Measurements from ENCODE around the gene SPTAN1. TPM values are rescaled to one million over a fixed set of nuclear protein-coding genes. Genes with fewer than 3 reads are reported as not detected.
"Not testable (repeated sequence)": the region's sequence is repeated elsewhere in the genome, so short reads cannot be mapped to it uniquely, and the experiment has no call there.

The SPTAN1 gene
- polyA plus RNA-seq, 5 donors: 239 to 343 (median 288) TPM

DNA sequence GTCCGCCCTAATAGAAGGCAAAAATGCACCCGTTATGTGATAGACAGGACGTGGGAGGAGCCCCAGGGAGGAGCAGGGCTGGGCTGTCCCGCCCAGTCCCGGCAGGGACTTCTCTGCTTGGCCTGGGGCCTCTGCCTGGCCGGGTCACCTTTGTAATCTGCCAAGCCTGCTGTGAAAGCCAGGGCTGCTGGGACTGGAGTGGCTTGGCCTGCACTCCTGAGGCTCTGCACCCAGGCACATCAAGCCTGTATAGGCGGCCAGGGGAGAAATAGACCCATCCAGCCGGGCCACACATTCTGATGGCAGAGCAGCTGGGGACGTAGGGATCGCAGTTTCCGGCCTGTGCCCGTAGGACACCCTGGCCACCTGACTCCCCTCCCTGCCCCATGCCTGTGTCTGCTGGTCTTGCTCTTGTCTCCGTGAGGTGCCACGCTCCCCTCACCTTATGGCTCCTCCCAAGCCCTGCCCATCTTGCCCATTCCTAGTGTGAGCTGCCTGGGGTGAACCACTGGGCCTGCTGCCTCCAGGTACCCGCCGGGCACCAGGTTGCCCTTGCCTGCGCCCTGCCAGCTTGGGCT is 76.2 kb downstream of the SPTAN1 start:
- no peak for DNase-seq

DNA sequence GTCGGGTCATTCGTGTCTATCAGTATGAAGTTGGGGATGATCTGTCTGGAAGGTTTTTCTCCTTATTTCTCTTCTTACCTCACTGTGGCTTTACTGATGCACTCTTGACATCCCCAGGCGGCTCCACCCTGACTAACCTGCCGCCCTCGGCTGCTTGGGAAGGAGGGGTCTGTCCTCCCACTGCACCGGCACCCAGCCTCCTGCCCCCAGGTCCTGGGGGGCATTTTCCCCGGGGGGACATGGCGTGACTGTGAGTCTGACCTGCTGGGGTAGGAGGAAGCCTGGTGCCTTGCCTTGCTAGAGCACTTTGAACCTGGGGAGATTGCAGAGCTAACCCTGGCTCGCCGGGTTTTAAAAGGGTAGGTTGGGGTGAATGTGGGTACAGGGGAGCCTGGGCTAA is 76.7 kb downstream of the SPTAN1 start:
- DNase-seq: no peak

DNA sequence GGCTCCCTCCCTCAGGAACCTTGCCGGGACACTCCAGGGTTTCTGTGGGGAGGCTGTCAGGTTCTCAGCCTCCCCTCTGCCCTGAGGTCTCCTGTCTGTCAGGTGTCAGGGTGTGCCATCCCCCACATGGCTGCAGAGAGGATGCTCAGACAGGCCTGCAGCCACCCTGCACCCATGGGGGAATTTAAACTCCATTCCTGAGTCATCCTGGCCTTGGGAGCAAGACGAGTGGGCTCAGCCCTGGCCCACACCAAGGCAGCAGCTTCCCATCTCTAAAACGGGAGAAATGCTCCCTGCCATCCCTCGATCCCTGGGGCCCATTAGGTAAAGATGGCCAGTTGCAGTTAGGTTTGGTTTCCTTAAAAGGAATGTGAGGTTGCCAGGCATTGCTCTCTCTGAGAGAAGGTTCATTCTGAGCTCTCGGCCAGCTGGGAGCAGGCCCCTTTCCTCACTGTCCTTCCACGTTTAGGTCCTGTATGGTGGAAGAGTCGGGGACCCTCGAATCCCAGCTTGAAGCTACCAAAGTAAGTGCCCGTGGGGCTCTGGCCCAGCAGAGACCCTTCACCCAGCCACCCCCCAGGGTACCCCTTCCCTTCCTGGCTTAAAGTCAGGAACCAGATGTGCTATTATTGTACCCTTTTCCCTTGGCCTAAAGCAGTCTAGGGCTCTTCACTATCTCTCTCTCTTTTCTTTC is 77.6 kb downstream of the SPTAN1 start:
- DNase-seq: no peak

DNA sequence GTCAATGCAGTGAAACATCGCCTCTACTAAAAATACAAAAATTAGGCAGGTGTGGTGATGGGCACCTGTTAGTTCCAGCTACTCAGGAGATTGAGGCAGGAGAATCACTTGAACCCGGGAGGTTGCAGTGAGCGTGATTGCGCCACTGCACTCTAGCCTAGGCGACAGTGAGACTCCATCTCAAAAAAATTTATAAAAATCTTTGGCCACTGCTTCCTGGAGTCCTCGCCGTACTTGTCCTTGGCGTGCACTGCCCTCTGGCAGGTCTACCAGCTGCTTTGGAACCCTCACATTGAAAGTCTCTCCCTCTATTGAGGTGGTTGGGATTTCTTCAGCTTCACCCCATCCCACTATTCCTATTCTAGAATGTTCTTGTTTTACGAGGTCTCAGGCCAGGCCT is 79.2 kb downstream of the SPTAN1 start:
- no peak for DNase-seq

DNA sequence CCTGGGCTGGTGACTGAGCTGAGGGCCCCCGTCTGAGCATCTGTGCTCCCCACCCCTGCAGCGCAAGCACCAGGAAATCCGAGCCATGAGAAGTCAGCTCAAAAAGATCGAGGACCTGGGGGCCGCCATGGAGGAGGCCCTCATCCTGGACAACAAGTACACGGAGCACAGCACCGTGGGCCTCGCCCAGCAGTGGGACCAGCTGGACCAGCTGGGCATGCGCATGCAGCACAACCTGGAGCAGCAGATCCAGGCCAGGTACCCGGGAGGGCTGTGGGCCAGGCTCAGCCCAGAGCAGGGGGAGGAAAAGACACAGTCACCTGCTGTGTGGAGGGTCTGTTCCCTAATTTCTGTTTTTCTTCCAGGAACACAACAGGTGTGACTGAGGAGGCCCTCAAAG is 79.7 kb downstream of the SPTAN1 start:
- no peak for DNase-seq

DNA sequence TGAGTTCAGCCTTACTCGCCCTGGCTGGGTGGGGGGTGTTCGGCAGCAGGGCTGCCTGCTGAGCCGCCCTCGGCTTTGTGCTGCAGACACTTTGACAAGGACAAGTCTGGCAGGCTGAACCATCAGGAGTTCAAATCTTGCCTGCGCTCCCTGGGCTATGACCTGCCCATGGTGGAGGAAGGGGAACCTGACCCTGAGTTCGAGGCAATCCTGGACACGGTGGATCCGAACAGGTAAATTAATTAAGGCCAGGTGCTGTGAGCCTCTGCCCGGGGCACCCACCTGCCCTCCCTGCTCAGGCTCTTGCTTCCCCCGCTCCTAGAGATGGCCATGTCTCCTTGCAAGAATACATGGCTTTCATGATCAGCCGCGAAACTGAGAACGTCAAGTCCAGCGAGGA is 80.1 kb downstream of the SPTAN1 start:
- no peak for DNase-seq

DNA sequence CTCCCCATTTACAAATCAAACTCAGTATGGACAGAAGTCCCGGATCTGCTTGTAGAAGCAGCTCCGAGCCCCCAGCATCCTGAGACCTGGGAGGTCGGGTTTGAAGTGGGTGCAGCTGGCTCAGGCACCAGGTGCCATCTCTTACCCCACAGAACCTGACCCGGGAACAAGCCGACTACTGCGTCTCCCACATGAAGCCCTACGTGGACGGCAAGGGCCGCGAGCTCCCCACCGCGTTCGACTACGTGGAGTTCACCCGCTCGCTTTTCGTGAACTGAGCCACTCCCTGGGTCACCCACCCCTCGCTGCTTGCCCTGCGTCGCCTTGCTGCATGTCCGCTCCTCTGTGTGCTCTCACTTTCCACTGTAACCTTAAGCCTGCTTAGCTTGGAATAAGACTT is 80.7 kb downstream of the SPTAN1 start:
- DNase-seq: no peak

DNA sequence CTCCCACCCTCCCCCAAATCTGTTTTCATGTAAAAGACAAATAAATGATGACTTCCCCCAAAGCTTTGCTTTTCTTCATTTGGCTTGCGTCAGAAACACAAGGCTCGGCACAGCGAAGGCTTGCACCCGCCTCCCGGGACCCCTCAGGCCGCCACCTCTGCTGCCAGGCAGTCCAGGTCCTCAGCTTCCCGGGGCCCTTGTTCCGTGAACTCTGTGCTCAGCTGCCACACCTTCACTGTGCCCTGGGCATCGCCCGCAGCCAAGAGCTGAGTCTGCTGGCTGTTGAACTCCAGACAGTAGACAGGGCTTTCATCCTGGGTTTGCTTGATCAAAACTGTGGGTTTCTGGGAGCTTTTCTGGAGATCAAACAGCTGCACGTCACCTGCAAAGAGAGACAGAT is 81.2 kb downstream of the SPTAN1 start:
- DNase-seq: no peak

DNA sequence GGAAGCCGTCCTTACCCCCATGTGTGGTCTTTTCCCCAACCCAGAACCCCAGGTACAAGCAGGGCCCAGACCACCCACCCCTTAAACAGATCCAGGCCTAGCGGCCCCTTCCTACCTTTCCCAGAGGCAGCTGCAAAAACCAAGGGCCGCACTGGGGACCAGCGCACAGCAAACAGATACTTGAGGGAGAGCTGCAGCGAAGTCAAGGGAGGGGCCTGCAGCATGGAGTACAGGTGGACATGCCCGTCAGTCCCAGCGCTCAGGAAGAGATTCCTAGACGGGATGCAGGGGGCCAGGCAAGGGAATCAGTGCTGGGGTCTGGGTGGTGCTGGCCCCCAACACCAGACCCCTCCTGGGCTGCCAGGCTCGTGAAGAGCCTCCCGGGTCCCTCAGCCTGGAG is 81.7 kb downstream of the SPTAN1 start:
- no peak for DNase-seq

DNA sequence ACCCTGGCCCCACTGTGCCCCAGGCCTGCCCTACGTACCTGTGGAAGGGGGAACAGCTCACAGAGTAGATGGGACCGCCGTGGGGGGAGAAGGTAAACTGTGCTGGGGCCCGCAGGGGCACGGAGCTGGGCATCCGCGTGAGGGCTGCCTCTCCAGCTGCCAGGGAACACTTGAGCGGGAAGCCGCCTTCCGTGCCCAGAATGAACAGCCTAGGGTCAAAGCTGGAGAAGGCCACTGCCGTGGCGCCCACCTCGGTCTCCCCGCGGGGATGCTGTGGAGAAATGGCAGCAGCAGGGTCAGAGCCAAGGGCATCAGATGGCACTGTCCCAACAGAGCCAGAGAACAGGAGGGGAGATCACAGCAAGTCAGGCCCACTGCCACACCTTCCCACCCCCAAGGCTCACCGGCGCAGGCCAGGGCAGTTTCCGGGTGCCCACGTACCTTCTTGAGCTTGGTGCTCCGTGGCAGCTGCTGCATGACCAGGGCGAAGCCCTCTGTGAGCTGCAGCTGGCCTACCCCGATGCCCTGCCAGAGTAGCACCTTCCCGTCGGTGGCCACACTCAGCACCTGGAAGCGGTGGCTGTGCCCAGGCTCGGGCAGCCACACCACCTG is 82.4 kb downstream of the SPTAN1 start:
- no peak for DNase-seq

DNA sequence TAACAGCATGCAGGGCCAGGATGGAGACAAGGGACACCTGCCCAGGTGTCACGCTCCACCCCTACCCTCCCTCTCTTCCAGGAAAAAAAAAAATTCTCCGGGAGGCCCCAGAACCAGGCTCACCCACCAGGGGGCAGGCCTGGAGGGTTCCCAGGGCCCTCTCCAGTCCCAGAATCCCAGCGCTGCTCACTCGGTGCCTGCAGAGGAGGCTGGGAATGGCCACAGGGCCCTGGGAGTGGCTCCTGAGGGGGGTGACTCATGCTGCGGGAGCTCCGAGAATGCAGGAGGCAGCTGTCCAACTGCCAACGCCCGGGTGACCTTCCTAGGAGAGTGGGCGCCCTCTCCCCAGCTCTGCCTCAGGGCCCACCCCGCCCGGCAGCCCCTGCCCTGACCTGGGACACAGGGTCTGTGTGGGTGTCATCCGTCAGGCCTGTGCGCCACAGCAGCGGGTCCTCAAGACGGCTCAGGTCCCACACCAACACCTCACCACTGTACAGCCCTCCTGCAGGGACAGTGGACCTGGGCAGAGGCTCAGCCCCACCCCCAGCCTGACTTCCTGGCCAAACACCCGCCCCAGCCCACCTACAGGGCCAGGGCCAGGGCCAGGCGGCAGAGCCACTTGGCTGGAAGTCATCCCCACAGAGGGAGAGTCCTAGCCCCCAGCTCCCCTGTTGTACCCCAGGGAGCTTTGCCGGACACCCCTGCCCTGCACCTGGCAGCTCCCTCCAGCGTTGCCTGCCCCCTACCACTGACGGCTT is 83.1 kb downstream of the SPTAN1 start:
- peak; percentile 47 to 67 for DNase-seq

DNA sequence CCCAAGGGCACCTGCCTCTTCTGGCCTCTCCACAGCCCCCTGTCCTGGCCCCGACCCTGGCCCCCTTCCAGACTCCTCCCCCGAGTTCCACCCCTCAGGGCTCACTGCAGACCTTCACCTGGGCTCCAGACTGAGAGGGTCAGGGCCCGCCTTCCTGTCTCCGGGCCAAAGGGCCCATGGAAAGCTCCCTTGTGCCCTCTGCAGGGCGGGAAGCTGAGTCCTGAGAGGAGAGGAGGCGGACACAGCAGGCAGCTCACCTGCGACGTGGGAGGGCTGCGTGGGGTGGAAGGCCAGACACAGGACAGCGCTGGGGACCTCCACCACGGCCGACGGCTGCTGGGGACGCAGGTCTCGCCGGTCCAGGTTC is 83.6 kb downstream of the SPTAN1 start:
- peak; percentile 21 to 35 for DNase-seq

DNA sequence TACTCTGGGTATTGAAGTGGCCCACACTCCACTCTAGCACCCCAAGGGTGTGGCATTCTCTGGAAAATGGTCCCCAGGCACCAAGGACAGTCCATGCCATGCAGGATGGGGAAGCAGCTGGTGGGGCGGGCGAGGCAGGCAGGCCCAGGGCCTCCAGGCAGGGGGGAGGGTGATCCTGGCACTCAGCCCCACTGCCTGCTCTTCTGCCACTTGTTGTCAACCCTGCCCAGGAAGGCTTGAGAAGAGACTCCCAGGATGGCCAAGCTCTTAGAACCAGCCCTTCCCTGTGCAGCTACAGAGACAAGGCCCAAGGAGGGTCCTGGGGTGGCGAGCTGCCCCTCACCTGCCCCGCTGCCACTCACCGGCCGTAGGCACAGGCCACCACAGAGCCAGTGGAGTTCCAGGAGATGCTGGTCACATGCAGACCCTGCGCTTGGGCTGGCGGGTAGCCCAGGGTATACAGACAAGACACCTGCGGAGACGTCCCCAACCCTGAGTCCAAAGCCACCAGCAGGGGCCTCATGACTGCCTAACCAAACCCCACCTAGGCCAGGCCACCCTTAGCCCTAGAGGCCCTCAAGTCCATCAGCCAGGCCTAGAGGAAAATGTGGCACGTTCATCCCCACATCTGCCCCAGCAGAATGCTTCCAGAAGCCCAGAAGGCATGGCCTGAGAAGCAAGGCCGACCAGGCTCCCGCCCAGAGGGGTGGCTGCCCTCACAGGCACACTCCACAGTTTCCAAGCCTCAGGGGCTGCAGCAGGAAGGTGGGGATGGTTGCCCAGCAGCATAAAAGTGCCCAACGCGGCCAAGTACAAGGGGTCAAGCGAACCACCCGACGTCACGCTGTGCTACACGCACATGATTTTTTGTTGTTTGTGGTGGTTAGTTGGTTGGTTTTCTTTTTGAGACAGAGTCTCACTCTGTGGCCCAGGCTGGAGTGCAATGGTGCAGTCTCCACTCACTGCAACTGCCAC is 84.5 kb downstream of the SPTAN1 start:
- DNase-seq: no peak

DNA sequence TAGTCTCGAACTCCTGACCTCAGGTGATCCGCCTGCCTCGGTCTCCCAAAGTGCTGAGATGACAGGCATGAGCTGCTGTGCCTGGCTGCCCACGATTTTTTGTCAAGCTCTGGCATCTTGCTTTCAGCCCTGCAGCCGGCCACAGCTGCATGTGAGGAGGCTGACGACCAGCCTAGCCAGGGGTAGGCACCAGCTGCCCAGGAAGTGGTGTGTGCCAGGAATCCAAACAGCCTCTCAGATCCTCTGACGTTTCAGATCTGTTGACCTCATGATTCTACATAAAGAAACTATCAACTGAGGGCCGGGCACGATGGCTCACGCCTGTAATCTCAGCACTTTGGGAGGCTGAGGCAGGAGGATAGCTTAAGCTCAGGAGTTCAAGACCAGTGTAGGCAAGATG is 85.3 kb downstream of the SPTAN1 start:
- no peak for DNase-seq

DNA sequence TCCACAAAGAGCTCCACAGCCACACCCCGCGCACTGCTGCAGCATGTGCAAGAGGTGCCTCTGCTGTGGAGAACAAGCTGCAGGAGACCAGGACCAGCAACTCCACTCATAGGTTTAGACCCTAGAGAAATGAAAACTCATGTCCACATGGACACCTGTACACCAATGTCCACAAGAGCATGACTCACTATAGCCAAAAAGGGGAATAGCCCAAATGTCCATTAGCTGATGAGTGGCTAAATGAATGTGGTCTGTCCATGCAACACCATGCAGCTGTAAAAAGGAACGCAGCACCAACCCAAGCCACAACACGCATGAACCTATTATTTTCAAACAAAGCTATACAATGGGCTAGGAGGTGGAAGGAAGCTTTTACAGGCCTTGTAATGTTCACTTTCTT is 86.2 kb downstream of the SPTAN1 start:
- DNase-seq: no peak

DNA sequence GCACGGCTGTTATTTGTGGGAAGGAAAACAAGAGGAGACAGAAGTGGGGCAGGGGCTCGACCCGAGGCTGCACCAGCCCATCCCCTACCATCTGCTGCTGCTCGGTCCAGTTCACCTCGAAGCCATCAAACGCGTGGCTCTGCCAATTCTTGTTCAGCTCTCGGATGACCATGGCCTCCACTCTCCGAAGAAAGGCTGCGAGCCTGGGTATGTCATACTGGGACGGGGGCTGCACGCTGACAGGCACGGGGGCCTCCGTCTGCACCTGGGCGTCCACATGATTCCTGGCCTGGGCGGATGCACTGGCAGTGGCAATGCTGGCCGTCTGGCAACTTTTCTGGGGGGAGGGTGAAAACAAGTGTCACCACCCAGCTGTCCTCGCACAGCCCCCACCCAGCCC is 88.2 kb downstream of the SPTAN1 start:
- no peak for DNase-seq

DNA sequence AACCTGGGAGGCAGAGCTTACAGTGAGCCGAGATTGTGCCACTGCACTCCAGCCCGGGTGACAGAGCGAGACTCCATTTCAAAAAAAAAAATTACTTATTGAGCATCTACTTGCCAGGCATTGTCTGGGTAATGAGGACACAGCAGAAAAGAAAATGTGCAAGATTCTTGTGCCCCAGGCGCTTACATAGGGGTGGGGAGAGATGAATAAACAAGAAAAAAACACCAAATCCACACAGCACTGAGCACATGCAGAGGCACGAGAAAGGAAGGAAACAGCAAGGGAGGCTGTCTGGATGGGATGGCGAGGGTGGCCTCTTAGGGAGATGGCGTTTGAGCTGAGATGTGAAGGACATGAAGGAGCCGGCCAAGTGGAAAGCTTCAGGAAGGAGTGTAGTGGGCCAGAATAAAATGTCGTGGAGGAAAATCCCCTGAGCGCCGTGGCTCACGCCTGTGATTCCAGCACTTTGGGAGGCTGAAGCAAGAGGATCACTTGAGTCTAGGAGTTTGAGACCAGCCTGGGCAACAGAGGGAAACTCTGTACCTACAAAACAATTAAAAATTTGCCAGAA is 90.4 kb downstream of the SPTAN1 start:
- DNase-seq: no peak

DNA sequence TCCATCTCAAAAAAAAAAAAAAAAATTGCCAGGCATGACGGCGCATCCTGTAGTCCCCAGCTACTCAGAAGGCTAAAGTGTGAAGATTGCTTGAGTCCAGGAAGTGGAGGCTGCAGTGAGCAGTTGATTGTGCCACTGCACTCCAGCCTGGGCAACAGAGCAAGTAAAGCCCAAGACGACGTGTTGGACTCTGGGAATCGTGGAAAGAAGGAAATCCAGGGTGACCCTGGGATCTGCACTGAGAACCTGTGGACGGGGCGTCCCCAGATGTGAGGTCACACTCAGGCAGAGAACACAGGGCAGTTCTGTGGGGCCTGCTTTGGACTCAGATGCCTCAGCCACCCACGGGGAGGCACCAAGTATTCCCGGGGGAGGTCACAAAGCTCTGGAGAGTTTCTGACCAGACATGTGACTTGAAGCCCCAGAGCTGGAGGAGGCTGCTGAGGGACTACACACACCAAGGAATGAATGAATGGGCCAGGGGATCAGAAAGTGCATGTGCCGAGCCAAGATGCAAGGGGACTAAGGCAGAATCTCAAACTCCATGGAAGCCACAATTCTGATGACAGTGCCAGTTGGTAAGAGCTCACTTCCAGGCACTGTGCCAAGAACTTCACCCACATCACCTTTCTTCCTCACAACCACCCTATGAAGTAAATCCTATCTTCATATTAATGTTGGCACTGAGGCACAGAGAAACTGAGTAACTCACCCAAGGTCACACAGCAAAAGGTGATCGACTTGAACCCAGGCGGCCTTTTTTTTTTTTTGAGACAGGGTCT is 91.3 kb downstream of the SPTAN1 start:
- DNase-seq: no peak

DNA sequence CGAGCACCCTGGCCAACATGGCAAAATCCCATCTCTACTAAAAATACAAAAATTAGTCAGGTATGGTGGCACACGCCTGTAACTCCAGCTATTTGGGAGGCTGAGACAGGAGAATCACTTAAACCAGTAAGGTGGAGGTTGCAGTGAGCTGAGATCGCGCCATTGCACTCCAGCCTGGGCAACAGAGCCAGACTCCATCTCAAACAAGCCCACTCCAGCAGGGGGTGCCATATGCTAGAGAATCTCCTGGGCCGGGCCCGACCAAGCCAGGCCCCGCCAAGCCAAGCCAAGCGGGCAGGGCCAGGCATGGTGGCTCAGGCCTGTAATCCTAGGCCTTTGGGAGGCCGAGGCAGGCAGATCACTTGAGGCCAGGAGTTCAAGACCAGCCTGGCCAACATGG is 95.8 kb downstream of the SPTAN1 start:
- not testable (repeated sequence) for DNase-seq

DNA sequence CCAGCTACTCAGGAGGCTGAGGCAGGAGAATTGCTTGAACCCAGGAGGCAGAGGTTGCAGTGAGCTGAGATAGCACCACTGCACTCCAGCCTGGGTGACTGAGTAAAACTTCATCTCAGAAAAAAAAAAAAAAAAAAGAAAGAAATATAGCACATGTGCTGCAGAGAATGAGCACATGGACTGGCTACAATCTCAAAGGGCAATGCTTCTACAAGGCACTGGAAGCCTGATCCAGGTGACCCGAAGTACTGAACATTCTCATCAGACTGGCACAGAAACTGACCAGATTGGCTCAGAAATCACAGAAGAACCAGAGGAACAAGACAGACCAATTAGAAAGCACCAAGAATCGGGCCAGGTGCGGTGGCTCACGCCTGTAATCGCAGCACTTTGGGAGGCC is 99.4 kb downstream of the SPTAN1 start:
- DNase-seq: no peak

DNA sequence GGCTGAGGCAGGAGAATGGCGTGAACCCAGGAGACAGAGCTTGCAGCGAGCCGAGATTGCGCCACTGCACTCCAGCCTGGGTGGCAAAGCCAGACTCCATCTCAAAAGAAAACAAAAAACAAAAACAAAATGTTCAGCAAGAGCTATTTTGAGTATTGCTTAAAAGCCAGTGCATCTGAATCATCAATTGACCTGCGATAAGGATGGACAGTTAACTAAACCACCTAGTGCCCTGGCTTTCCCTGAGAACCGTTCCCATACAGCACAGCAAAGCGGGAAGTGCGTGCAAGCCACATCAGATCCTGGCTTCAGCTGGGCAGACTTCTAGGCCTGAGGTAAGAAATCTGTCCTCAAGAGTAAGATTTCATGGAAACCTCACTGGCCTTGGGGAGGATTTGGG is 101.5 kb downstream of the SPTAN1 start:
- DNase-seq: no peak
